Stimulated activated CD8-positive, alpha-beta memory T cell treated with anti-CD3 and anti-CD28 coated beads, Interleukin-12 subunit alpha, Interleukin-12 subunit beta, amount 100 ng/mL, for 4 hours (primary cell): Measurements from ENCODE around the gene ABCC6.
"Not testable (repeated sequence)": the region's sequence is repeated elsewhere in the genome, so short reads cannot be mapped to it uniquely, and the experiment has no call there.

Source experiments
- DNase-seq: peaks from one replicate; pipeline ENCODE4 v3.0.0-alpha.2; 2020; ENCODE audit warnings: low read depth

The ABCC6 gene

DNA sequence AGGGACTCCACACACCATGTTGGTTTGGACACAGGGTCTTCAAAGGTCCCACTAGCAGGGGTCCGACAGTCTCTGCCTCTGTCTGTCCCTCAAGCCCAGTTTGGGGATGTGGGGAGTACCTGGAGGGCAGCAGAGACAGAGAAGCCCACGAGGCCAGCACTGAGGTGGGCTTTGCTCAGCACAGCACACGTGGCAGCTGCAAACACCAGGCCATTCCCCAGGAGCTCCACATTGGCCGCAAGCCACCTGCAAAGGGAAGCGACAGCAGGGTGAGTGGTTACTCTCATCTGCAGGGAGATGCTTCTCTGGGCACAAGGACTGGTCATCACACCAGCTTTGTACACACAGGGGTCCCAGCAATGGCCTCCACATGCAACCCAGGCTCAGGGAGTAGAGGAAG is 62.0 kb downstream of the ABCC6 start:
- no peak for DNase-seq

DNA sequence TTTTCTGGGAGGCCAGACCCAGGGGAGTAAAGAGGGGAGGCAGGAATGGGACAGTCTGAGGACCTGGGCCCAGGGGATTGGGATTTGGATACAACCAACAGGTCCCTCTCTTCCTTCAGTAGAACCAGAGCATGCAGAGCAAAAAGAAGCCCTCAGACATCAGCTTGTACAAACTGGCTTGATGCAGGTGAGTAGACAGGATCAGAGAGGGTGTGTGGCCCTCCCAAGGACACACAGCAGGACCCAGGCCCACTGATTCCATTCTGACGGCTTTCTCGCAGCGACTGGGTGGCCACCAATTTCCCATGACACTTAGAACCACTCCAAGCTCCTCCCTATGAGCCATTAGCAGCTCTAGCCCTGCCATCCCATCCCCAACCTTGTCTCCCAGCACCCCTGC is 63.6 kb downstream of the ABCC6 start:
- no peak for DNase-seq

DNA sequence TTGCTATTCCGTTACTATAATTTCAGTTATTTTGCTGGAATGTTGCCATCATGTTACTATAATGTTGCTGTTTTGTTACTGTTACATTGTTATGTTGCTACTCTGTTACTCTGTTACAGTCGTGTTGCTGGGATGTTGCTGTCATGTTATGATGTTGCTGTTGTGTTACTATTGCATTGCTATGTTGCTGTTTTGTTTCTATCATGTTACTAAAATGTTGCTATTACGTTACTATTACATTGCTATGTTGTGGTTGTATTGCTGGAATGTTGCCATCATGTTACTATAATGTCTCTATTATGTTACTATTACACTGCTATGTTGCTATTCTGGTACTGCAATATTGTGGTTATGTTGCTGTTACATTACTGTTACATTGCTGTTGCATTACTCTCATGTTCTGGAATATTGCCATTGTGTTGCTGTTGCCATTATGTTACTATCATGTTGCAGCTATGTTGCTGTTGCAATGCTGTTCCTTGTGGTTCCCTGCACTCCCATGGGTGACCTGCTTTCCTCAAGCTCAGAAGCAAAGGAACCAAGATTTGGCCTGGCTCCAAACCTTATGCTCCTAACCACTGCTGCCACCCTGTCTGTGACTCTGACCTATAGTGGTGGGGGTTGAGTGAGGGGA is 64.4 kb downstream of the ABCC6 start:
- DNase-seq, result no peak

DNA sequence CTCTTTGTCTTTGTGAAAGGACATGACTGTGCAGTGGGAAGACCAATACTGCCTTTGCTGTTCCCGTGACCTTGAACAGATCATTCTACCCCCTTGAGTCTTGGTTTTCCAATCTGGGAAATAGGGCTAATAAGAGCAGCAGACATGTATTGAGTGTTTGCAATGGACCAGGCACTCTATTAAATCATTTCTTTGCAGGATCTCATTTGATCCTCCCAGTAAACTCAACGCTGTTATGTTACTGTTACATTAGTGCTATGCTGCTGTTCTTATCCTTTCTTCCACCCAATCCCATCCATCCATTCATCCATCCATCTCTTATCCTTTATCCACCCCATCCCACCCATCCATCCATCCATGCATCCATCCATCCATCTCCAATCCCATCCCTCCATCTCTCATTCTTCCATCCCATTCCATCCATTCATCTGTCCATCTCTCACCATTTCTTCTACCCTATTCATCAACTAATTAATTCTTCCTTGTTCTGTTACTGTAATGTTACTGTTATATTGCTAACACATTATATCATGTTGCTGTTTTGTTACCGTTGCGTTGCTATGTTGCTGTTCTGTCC is 65.1 kb downstream of the ABCC6 start:
- DNase-seq, result no peak

DNA sequence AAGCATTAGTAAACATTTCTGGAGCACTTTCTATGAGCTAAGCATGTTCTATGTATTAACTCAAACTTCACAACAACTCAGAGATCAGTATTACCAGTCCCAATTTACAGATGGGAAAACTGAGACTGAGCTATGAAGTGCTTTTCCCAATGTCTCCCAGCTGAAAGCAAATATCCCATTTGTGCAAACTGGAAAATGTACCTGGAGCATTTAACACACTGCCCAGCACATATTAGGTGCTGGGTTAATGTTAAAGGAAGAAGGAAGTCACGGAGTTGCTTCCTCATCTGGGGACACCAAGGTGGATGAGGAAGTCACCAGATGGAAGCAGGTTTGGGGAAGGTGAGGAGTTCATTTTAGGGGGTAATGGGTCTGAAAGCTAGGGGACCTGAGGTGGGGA is 66.1 kb downstream of the ABCC6 start:
- DNase-seq, result no peak

DNA sequence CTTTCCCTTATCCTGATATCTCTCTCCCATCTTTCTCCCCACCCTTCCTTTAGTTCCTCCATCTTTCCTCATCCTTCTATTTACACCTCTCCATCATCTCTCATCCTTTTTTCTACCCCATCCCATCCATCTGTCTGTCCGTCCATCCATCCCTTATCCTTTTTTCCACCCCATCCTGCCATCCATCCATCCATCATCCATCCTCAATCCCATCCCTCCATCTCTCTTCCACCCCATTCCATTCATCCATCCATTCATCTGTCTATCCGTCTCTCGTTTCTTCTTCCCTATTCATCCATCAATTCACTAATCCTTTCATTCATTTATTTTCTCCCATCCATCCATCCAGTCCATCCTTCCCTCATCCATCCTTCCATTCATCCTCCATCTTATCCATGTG is 68.1 kb downstream of the ABCC6 start:
- DNase-seq, result no peak

DNA sequence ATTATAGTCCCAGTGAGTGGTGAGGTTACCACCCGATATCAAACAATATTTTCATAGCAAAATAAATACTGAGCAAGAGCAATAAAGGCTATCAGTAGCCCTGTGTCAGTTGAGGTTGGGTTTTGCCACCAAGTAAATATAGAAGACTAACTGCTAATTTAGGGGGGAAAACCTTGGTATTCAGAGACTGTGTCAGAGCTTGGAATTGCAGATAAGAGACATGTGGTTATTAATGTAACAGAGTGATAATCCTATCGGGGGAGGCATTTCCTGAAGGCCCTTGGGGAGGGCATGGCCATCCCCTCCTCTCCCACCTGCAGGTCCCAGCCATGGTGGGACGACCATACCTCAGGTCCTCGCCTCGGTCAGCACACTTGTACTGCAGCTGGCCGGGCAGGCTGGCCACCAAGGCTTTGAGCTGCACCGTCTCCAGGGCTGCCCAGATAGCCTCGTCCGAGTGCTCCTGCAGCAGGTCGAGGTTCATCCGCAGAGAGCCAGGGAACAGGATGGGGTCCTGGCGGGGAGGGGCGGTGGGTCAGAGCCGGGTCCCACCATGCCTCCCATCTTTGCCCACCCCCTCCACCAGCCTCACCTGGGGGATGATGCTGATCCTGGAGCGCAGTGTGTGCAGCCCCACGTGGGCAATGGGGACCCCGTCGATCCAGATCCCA is 68.9 kb downstream of the ABCC6 start:
- no peak for DNase-seq

DNA sequence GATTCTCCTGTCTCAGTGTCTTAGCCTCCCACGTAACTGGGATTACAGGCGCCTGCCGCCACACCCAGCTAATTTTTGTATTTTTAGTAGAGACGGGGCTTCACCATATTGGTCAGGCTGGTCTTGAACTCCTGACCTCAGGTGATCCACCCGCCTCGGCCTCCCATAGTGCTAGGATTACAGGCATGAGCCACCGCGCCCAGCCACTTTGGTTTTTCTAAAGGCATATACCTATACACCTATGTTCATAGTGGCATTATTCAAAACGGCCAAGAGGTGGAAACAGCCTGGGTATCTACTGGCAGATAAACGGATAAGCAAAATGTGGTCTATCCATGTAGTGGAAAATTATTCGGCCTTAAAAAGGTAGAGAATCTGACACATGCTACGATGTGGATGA is 70.3 kb downstream of the ABCC6 start:
- DNase-seq, result not testable (repeated sequence)

DNA sequence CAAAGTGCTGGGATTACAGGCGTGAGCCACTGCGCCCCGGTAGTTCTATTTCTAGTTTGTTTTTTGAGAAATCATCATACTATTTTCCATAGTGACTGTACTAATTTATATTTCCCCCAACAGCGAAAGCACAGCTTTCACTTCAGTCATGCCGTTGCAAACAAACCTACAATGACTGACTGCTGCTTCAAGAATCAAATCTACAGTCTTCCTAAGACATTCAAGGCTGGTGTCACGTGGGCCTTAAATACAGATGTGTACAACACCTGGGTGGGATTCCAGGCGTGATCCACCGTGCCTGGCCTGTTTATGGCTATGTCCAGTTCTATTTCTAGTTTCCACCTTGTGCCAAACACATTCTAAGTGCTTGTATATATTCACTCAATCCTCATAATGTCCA is 72.0 kb downstream of the ABCC6 start:
- DNase-seq, result no peak

DNA sequence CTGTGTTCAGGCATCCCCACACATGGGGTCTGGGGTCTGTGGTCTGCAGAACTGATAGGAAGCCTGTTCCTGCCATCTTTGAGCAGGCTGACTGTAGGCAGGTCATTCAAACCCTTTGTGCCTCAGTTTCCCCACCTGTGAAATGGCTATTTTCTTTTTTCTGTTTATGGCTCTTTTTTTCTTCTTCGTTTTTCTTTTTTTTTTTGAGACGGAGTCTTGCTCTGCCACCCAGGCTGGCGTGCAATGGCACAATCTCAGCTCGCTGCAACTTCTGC is 72.5 kb downstream of the ABCC6 start:
- no peak for DNase-seq

DNA sequence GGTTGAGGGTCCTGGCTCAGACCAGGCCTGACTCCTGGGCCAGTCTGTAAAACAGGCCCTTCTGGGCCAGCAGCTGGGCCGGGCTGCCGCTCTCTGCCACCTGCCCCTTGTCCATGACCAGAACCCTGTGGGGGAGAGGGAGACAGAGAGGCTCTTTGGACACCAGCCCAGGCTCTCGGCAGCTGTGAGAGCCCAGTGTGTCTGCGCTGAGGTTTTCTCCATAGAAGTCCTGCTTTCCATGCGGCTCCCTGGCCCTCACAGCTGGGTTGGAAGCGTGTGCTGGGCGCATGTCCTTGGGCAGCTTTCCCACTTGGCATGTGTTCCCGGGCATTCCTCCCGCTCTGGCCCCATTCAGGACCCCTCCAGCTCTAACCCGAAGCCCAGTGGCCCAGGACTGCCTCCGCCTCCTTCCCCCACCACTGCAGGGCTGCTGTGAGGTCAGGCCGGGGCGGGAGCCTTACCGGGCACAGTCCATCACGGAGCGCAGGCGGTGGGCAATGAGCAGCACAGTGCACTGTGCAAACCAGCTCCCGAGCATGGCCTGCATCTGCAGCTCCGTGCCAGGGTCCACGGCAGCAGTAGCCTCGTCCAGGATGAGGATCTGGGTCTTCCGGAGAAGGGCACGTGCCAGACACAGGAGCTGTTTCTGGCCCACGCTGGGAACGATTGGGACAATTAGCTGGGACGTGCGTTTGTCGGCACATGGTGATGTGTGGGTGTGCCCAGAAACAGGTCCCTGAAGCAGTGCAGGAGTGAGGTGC is 73.0 kb downstream of the ABCC6 start:
- no peak for DNase-seq

DNA sequence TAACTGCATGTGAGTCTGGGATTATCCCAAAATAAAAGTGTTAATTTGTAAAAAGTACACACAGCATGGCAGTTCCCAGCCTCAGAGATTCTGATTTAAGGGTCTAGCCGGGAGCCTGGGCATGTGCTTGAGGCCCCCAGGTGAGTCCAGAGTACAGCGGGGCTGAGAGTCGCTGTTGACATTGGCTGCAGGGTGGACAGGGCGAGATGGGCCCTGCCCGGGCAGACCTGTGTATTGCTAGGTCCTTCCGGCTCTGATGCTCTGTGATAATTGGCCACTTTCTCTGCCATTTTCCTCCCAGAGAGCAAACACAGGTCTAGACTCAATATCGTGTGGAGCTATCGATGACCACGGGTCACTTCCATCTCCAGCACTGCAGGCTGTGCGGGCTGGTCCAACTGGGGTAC is 73.6 kb downstream of the ABCC6 start:
- no peak for DNase-seq

DNA sequence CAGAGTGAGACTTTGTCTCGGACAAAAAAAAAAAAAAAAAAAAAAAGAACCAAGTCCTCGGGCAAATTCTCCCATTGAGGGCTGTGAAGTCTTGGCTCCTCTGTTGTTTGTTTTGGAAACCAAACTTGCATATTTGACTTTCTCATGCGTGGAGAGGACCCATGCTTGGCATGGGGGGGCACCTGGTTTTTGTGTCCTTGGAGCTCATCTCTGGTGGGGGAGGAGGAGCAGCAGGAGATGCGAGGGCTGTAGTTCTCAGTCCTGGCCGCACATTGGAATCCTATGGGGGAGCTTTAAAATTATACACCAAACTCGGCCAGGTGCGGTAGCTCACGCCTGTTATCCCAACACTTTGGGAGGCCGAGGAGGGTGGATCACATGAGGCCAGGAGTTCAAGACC is 74.5 kb downstream of the ABCC6 start:
- DNase-seq, result no peak

DNA sequence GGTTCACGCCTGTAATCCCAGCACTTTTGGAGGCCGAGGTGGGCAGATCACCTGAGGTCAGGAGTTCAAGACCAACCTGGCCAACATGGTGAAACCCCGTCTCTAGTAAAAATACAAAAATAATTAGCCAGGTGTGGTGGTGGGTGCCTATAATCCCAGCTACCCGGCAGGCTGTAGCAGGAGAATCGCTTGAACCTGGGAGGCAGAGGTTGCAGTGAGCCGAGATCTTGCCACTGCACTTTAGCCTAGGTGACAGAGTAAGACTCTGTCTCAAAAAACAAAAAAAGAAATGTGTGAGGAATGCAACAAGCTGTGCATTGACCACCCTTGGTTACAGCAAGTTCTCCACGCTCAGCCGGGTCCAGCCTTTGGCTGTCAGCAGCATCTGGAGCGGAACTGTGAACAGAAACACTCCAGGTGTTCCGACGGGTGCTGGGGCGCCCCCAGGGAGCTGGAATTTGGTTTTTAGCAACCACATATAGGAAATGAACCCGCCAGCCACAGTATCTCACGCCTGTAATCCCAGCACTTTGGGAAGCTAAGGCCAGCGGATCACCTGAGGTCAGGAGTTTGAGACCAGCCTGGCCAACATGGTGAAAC is 75.2 kb downstream of the ABCC6 start:
- not testable (repeated sequence) for DNase-seq

DNA sequence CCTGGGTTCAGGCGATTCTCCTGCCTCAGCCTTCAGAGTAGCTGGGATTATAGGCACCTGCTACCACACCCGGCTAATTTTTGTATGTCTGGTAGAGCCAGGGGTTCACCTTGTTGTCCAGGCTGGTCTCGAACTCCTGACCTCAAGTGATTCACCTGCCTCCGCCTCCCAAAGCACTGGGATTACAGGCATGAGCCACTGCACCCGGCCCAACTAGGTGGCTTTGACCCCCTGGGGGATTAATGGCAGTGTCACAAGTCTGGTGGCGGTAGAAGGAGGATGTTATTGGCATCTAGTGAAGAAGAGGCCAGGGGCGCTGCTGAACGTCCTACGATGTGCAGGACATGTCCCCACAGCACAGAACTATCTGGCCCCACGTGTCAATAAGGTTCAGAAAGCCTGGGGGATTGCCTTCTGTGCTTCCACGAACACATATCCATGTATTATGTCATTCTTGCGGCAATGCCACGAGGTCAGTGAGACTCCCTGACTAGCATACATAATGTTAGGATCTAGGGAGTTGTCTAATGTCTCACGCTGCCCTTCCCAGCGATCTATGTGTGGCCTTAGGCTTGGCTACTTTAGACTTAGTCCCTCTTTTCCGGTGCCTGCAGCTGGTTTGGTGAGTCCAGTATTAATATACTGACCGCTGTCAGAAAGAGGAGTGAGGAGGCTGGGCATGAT is 75.8 kb downstream of the ABCC6 start:
- no peak for DNase-seq

DNA sequence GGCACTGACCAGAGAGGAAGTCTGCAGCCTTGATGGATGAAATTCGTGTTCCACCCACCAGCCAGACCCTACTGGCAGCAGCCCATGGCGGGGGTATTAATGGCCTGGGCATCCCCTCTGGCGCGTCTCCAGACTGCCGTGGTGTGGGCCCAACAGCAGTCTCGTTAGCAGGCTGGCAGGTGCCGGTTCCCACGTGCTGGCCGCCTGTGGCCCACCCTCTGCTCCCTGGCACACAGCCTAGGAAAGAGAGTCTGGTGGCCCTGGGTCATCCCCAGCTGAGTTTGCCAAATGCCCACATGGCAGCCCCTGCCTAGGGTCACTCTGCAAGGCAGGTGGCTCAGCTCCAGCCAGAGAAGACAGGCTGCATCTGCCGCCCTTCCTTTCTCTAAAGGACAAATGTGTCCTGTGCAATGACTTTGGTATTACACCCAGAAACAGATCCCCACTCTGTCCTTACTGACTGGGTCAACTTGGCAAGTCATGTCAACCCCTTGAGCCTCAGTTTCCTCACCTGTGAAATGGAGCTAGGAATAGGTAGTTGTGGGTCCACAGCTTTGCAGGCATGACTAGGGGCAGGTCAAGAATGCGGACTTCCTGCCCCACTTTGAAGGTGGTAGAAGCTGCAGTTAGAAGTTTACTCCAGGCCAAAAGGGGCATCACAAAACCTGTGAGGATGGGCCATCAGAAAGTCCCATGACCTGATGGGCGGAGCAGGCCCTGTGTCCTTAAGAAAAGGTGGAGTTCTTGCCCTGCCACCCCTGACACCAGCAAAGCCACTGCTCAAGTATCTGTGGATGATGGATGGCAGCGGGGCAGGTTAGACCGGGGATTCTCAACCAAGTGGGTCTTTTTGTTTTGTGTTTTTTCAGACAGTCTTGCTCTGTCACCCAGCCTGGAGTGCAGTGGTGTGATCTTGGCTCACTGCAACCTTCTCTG is 76.6 kb downstream of the ABCC6 start:
- DNase-seq, result no peak

DNA sequence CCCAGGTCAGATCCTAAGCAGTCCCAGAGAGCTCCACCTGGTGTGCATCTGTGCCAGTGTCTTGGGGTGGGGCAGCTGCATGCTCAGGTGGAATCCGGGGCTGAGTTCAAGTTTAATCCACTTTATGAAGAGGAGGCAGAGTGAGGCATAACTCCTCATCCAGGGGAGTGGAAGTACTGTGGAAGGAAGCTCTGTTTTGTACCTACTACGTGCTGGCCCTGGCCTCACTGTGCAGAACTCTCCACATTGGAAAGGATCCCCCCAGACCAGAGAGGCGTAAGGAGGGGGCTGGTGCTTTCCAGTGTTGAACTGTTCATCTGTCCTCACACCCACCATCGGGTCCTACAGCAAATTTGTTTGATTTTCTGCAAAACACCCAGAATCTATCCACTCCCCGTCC is 78.0 kb downstream of the ABCC6 start:
- DNase-seq, result no peak

DNA sequence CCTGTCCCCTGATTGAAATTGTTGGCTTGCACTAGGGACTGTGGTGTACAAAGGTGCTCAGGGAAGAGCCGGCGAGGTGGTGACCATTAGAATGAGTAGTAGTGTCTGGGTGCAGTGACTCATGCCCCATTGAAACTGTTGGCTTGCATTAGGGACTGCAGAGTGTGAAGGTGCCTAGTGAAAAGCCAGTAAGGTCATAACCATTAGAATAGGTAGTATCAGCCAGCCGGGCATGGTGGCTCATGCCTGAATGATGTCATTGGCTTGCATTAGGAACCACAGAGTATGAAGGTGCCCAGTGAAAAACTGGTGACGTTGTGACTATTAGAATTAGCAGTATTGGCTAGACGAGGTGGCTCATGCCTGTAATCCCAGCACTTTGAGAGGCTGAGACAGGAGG is 78.9 kb downstream of the ABCC6 start:
- DNase-seq, result no peak

DNA sequence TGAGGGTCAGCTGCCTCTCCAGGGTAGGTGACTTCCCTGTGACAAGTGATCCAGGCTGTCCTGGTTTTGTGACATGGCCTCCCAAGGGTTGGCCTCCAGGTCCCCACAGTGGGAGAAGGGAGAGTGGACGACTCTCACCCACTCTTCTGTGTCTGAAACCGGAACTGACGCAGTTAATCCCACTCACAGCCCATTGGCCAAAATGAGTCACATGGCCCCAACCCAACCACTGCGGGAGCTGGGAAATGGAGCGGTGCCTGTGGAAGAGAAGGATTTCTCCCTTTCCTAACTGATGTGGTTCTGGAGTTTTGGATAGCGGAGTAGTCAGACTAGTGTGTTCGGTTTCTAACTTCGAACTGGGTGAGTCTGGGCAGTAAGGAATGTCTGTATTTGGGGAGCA is 79.4 kb downstream of the ABCC6 start:
- no peak for DNase-seq

DNA sequence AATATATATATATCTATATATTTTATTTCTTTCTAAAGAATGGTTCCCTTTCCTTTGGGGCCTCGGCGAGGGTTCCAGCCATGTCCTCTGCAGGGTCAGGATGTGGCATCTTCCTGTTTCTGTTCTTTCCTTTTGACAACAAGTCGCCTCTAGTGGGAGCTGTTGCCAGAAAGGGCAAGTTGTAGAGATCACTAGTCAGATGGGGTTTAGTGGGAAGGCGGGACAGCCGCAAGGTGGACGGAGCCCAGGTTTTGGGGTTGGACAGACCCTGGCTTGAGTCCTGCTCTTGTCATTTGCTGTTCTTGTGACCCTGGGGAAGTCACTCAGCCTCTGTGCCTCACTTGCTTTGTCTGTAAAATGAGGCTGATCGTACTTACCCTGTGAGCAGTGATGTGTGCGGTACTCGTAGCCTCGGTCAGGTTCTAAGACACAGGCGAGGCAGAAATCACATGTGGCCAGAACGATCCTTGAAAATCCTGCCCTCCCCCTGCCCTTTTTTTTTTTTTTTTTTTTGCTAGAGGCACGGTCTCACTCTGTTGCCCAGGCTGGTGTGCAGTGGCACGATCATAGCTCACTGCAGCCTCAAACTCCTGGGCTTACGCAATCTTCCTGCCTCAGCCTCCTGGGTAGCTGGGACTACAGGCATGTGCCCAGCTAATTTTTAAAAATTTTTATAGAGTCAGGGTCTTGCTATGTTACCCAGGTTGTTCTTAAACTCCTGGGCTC is 80.1 kb downstream of the ABCC6 start:
- no peak for DNase-seq
